IMR-90 (cell line): ENCODE measurements around the gene PLGRKT.

Experiments
- RFX5 ChIP-seq: IDR thresholded peaks from 2 replicates; pipeline ENCODE4 v1.8.0; 2012; ENCODE audit warnings: low read depth, mild to moderate bottlenecking, low read length, moderate library complexity
- TF ChIP-seq, protein P1 (sequence below): conservative IDR thresholded peaks from 2 replicates; pipeline ENCODE4 v1.5.1; 2012; ENCODE audit warnings: mild to moderate bottlenecking, low read depth, low read length, improper control_type of control experiment

- TF ChIP-seq, protein P1, sequence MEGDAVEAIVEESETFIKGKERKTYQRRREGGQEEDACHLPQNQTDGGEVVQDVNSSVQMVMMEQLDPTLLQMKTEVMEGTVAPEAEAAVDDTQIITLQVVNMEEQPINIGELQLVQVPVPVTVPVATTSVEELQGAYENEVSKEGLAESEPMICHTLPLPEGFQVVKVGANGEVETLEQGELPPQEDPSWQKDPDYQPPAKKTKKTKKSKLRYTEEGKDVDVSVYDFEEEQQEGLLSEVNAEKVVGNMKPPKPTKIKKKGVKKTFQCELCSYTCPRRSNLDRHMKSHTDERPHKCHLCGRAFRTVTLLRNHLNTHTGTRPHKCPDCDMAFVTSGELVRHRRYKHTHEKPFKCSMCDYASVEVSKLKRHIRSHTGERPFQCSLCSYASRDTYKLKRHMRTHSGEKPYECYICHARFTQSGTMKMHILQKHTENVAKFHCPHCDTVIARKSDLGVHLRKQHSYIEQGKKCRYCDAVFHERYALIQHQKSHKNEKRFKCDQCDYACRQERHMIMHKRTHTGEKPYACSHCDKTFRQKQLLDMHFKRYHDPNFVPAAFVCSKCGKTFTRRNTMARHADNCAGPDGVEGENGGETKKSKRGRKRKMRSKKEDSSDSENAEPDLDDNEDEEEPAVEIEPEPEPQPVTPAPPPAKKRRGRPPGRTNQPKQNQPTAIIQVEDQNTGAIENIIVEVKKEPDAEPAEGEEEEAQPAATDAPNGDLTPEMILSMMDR: no peak
- no peak for TF ChIP-seq RFX5
Observed at GRCh38 chr9:5470816-5471215, 33.1 kb upstream of the PLGRKT start.
